Transverse colon (tissue), 4 donors: ENCODE data around the gene HOXA4. TPM values are rescaled to one million over a fixed set of nuclear protein-coding genes. Genes with fewer than 3 reads are reported as not detected.

Experiments
- DNase-seq: peaks from one replicate; pipeline ENCODE4 v3.0.0-alpha.2; 2019
- H3K27ac ChIP-seq, 4 donors: fragments of 200-600 bp; sonication (generic); 2 replicates each; pipeline ENCODE4 v1.5.1; 2016 to 2018; ENCODE audit warnings: inconsistent platforms in 4 of 4
- H3K27me3 ChIP-seq: fragments of 200-600 bp; sonication (generic); 2 replicates; pipeline ENCODE4 v1.5.1; 2017; ENCODE audit warnings: inconsistent platforms
- H3K36me3 ChIP-seq, 4 donors: fragments of 200-600 bp; sonication (generic); 2 replicates each; pipeline ENCODE4 v1.5.1; 2017 to 2019; ENCODE audit warnings: inconsistent platforms in 4 of 4
- H3K4me1 ChIP-seq, 4 donors: fragments of 200-600 bp; sonication (generic); 2 replicates each; pipeline ENCODE4 v1.5.1; 2017 to 2020; ENCODE audit warnings: inconsistent platforms in 4 of 4
- H3K4me3 ChIP-seq, 4 donors: fragments of 200-600 bp; sonication (generic); 1 replicate in 1 of 4; 2 replicates in 3 of 4; pipeline versions ENCODE4 v1.5.1 to v1.6.1; 2017 to 2019; ENCODE audit warnings: inconsistent platforms in 4 of 4
- H3K9me3 ChIP-seq, 2 donors: fragments of 200-600 bp; sonication (generic); 2 replicates each; pipeline ENCODE4 v1.5.1; 2017 to 2019; ENCODE audit warnings: inconsistent platforms in 2 of 2
- CTCF ChIP-seq, 5 experiments: fragments of 200-600 bp in 3 of 5; fragments of 450-650 bp in 2 of 5; sonication (generic) in 3 of 5; IDR thresholded peaks; 1 replicate in 2 of 5; 2 replicates in 3 of 5; pipeline ENCODE4 v1.5.1; 2016 to 2017; ENCODE audit warnings: antibody characterized with exemption in 5 of 5, inconsistent platforms in 3 of 5, mild to moderate bottlenecking in 2 of 5, moderate library complexity in 1 of 5
- EP300 ChIP-seq: sonication (generic); formaldehyde crosslinking; IDR thresholded peaks from one replicate; pipeline ENCODE4 v1.6.1; 2017; ENCODE audit warnings: antibody characterized with exemption, low read depth
- POLR2A ChIP-seq: fragments of 450-650 bp; IDR thresholded peaks from one replicate; pipeline ENCODE4 v1.6.1; 2016; ENCODE audit warnings: antibody characterized with exemption, mild to moderate bottlenecking, moderate library complexity
- POLR2AphosphoS5 ChIP-seq, 3 donors: sonication (generic); formaldehyde crosslinking; IDR thresholded peaks; one replicate each; pipeline ENCODE4 v1.6.1; 2016; ENCODE audit warnings: antibody characterized with exemption in 3 of 3
- WGBS, 2 donors: methylation state at CpG; one replicate each; pipeline ENCODE4 v1.1.5; 2018; ENCODE audit warnings: low coverage in 1 of 2; 5-methylcytosine and 5-hydroxymethylcytosine counted together
- in situ Hi-C, 4 donors: fragments of 200-750 bp; cut with MboI; loops; one replicate each; pipeline versions ENCODE4 v1.15.0 to v1.15.1; 2017; ENCODE audit warnings: low sequenced_read_pairs in 3 of 4, low pct_ligation_motif_present in 1 of 4, low pct_unique_long_range_greater_than_20kb in 1 of 4
- intact Hi-C: fragments of 100-400 bp; cut with DNase I; formaldehyde crosslinking; loops from one replicate; pipeline ENCODE4 v1.15.1; 2023; ENCODE audit warnings: low total_unique reads
- total RNA-seq, 4 donors: library from RNA; depleted of rRNA; stranded (reverse); fragments of >200 nt; gene quantifications; one replicate each; pipeline ENCODE4 v1.1.0, GENCODE V29; 2016

The HOXA4 gene
- 10 to 100 TPM in 2 of 4 donors, 1 to 10 TPM in 2; 3.5 to 42.4 (median 10.6) TPM for total RNA-seq

- H3K27ac ChIP-seq, result peak within 1 kb of the TSS; percentile 94 to 99 (median 96)
- WGBS, 2 donors, result 14 to 20% methylated on average over 1 to 45 of the region's 67 CpGs
- DNase-seq, result peak; percentile 94
- H3K27me3 ChIP-seq, result no peaks in the 10 kb centered on the region
- intact Hi-C loops (no loop called here), in situ Hi-C loops (no loop called here)
- no peaks in the 10 kb centered on the region for H3K9me3 ChIP-seq
- no peaks in the 10 kb centered on the region for H3K36me3 ChIP-seq
- peak within 1 kb of the TSS; percentile 62 to 77 (median 73) for H3K4me3 ChIP-seq
- H3K4me1 ChIP-seq, result peaks cover 41 to 90% (median 85%) of the 10 kb centered on the region in 4 donors
- TF ChIP-seq POLR2A (peak; percentile 81), CTCF (IDR thresholded peaks at IDR 0.05) (no peak), POLR2AphosphoS5 (IDR thresholded peaks at IDR 0.05) (peak; percentile 89 to 95 (median 92))
Measured at GRCh38 chr7:27130540-27131389, at the start of gene HOXA4. Gene HOXA4 (minus strand): TSS chr7:27130757. CDS start chr7:27130733, 24 bp downstream.

- Histone ChIP-seq H3K27ac (peak overlapping the region; percentile 95 to 99 (median 98)), H3K9me3 (no peaks in the 10 kb centered on the region), H3K4me1 (peaks cover 21 to 60% (median 49%) of the 10 kb centered on the region in 4 donors), H3K4me3 (peak overlapping the region; percentile 21 to 67 (median 60)), H3K36me3 (no peaks in the 10 kb centered on the region), H3K27me3 (peaks cover 32% of the 10 kb centered on the region)
- in situ Hi-C loops (loop anchor here in 3 of 4 donors (10.0 to 25.0 kb wide), 2 partner anchors 1317 to 1325 kb away; no protein-coding TSS in a partner anchor), intact Hi-C loops (no loop called here)
- DNase-seq, result peak; percentile 87
- 6 to 17% methylated on average over 3 to 53 of the region's 56 CpGs for WGBS, 2 donors
- TF ChIP-seq EP300, result no peak
- peak in 2 of 3 donors; percentile 63 to 76 for TF ChIP-seq POLR2AphosphoS5 (IDR thresholded peaks at IDR 0.05)
- TF ChIP-seq CTCF (IDR thresholded peaks at IDR 0.05), result peak; percentile 89 to 96 (median 93)
- peak; percentile 66 for TF ChIP-seq POLR2A
Measured at GRCh38 chr7:27179503-27180430, 49.2 kb upstream of the HOXA4 start.

- intact Hi-C loops, result no loop called here
- in situ Hi-C loops, result loop anchor here in 2 of 4 donors (25.0 kb wide), 1 partner anchor 1317 kb away; no protein-coding TSS in a partner anchor
- Histone ChIP-seq H3K27me3 (peaks cover 32% of the 10 kb centered on the region), H3K27ac (peak overlapping the region; percentile 95 to 99 (median 98)), H3K4me3 (peak overlapping the region; percentile 21 to 67 (median 60)), H3K4me1 (peaks cover 21 to 63% (median 53%) of the 10 kb centered on the region in 4 donors), H3K9me3 (no peaks in the 10 kb centered on the region), H3K36me3 (no peaks in the 10 kb centered on the region)
- 18 to 39% methylated on average over 11 to 14 of the region's 14 CpGs for WGBS, 2 donors
- TF ChIP-seq EP300 (no peak), POLR2A (no peak), CTCF (IDR thresholded peaks at IDR 0.05) (no peak), POLR2AphosphoS5 (IDR thresholded peaks at IDR 0.05) (no peak)
- no peak for DNase-seq
Measured at GRCh38 chr7:27179030-27179429, 48.5 kb upstream of the HOXA4 start.
